Suprapubic skin (tissue), 4 donors: ENCODE measurements around the gene POLR2M. TPM values are rescaled to one million over a fixed set of nuclear protein-coding genes. Genes with fewer than 3 reads are reported as not detected.

Experiments
- DNase-seq, 2 donors: peaks; one replicate each; pipeline ENCODE4 v3.0.0-alpha.2; 2019; ENCODE audit warnings: low spot score in 2 of 2
- H3K27ac ChIP-seq: fragments of 200-600 bp; sonication (generic); one replicate; pipeline ENCODE4 v1.5.1; 2019
- H3K27me3 ChIP-seq: fragments of 200-600 bp; sonication (generic); one replicate; pipeline ENCODE4 v1.5.1; 2019
- H3K36me3 ChIP-seq: fragments of 200-600 bp; sonication (generic); one replicate; pipeline ENCODE4 v1.5.1; 2019
- H3K4me1 ChIP-seq: fragments of 200-600 bp; sonication (generic); one replicate; pipeline ENCODE4 v1.5.1; 2019
- H3K4me3 ChIP-seq: fragments of 200-600 bp; sonication (generic); one replicate; pipeline ENCODE4 v1.5.1; 2019; ENCODE audit warnings: mild to moderate bottlenecking
- H3K9me3 ChIP-seq: fragments of 200-600 bp; sonication (generic); one replicate; pipeline ENCODE4 v1.5.1; 2019
- CTCF ChIP-seq, 2 donors: fragments of 200-600 bp in 1 of 2; fragments of 450-650 bp in 1 of 2; sonication (generic) in 1 of 2; IDR thresholded peaks; one replicate each; pipeline ENCODE4 v1.5.1; 2016 to 2019; ENCODE audit warnings: antibody characterized with exemption in 2 of 2, mild to moderate bottlenecking in 1 of 2, moderate library complexity in 1 of 2
- EP300 ChIP-seq: sonication (generic); formaldehyde crosslinking; IDR thresholded peaks from one replicate; pipeline ENCODE4 v1.6.1; 2017; ENCODE audit warnings: antibody characterized with exemption
- POLR2A ChIP-seq, 2 donors: fragments of 450-650 bp; IDR thresholded peaks; one replicate each; pipeline ENCODE4 v1.6.1; 2017; ENCODE audit warnings: antibody characterized with exemption in 2 of 2, mild to moderate bottlenecking in 2 of 2, moderate library complexity in 2 of 2
- POLR2AphosphoS5 ChIP-seq, 3 donors: sonication (generic); formaldehyde crosslinking; IDR thresholded peaks; one replicate each; pipeline ENCODE4 v1.6.1; 2017; ENCODE audit warnings: antibody characterized with exemption in 3 of 3
- WGBS: methylation state at CpG from one replicate; pipeline ENCODE4 v1.1.5; 2018; 5-methylcytosine and 5-hydroxymethylcytosine counted together
- total RNA-seq, 4 donors: library from RNA; depleted of rRNA; stranded (reverse); fragments of >200 nt; gene quantifications; one replicate each; pipeline ENCODE4 v1.1.0, GENCODE V29; 2016

The POLR2M gene
- total RNA-seq, 4 donors from 2014 or later, result 61.9 to 329 (median 135) TPM

- WGBS, result 91% methylated on average over 1 of the region's 1 CpG
- Histone ChIP-seq H3K36me3 (no peaks in the 10 kb centered on the region), H3K4me3 (no peak overlapping the region), H3K9me3 (no peaks in the 10 kb centered on the region), H3K27me3 (no peaks in the 10 kb centered on the region), H3K4me1 (peaks cover 2% of the 10 kb centered on the region), H3K27ac (no peak overlapping the region)
- TF ChIP-seq POLR2A (IDR thresholded peaks at IDR 0.05) (no peak), POLR2AphosphoS5 (IDR thresholded peaks at IDR 0.05) (no peak), CTCF (IDR thresholded peaks at IDR 0.05) (no peak), EP300 (no peak)
- DNase-seq, result no peak
These were observed 15.4 kb upstream of the POLR2M start for GRCh38 chr15:57691082-57691481.

GRCh38 chr15:57692709-57693108 is 13.8 kb upstream of the POLR2M start:
- Histone ChIP-seq H3K36me3 (no peaks in the 10 kb centered on the region), H3K27ac (no peak overlapping the region), H3K27me3 (peaks cover 2% of the 10 kb centered on the region), H3K9me3 (no peaks in the 10 kb centered on the region), H3K4me3 (no peak overlapping the region), H3K4me1 (peaks cover 2% of the 10 kb centered on the region)
- WGBS, result 30% methylated on average over 1 of the region's 1 CpG
- no peak for DNase-seq
- TF ChIP-seq POLR2AphosphoS5 (IDR thresholded peaks at IDR 0.05) (no peak), EP300 (no peak), CTCF (IDR thresholded peaks at IDR 0.05) (no peak), POLR2A (IDR thresholded peaks at IDR 0.05) (no peak)

- TF ChIP-seq POLR2AphosphoS5 (IDR thresholded peaks at IDR 0.05), result no peak
- no peak for TF ChIP-seq CTCF (IDR thresholded peaks at IDR 0.05)
- TF ChIP-seq EP300, result no peak
- no peak for TF ChIP-seq POLR2A (IDR thresholded peaks at IDR 0.05)
- Histone ChIP-seq H3K4me3 (no peak overlapping the region), H3K4me1 (peaks cover 2% of the 10 kb centered on the region), H3K27ac (no peak overlapping the region), H3K36me3 (no peaks in the 10 kb centered on the region), H3K9me3 (no peaks in the 10 kb centered on the region), H3K27me3 (peaks cover 3% of the 10 kb centered on the region)
- no peak for DNase-seq
- 61% methylated on average over 1 of the region's 1 CpG for WGBS
These were observed 12.2 kb upstream of the POLR2M start for GRCh38 chr15:57694279-57694678.

GRCh38 chr15:57696146-57696545 is 10.4 kb upstream of the POLR2M start:
- no peak for TF ChIP-seq POLR2AphosphoS5 (IDR thresholded peaks at IDR 0.05)
- TF ChIP-seq EP300, result no peak
- no peak for TF ChIP-seq CTCF (IDR thresholded peaks at IDR 0.05)
- TF ChIP-seq POLR2A (IDR thresholded peaks at IDR 0.05), result no peak
- Histone ChIP-seq H3K9me3 (no peaks in the 10 kb centered on the region), H3K4me3 (no peak overlapping the region), H3K27me3 (peaks cover 3% of the 10 kb centered on the region), H3K4me1 (peaks cover 2% of the 10 kb centered on the region), H3K27ac (no peak overlapping the region), H3K36me3 (no peaks in the 10 kb centered on the region)
- DNase-seq, result no peak
- WGBS, result 82% methylated on average over 5 of the region's 5 CpGs

GRCh38 chr15:57697588-57697987 is 8.9 kb upstream of the POLR2M start:
- Histone ChIP-seq H3K4me1 (no peaks in the 10 kb centered on the region), H3K27ac (no peak overlapping the region), H3K36me3 (no peaks in the 10 kb centered on the region), H3K4me3 (no peak overlapping the region), H3K9me3 (no peaks in the 10 kb centered on the region), H3K27me3 (peaks cover 3% of the 10 kb centered on the region)
- no peak for TF ChIP-seq POLR2AphosphoS5 (IDR thresholded peaks at IDR 0.05)
- TF ChIP-seq POLR2A (IDR thresholded peaks at IDR 0.05), result no peak
- TF ChIP-seq CTCF (IDR thresholded peaks at IDR 0.05), result no peak
- DNase-seq, result no peak
- WGBS, result 85% methylated on average over 4 of the region's 4 CpGs
